ENCODE measurements around the gene ZNRF4. TPM values are rescaled to one million over a fixed set of nuclear protein-coding genes. Genes with fewer than 3 reads are reported as not detected.
A peak's percentile ranks its signal among the peaks of the same experiment; 100 is the strongest.
"Not testable (repeated sequence)": the region's sequence is repeated elsewhere in the genome, so short reads cannot be mapped to it uniquely, and the experiment has no call there.

The ZNRF4 gene
- total RNA-seq, 2 donors from 2014 or later, result not detected

DNA sequence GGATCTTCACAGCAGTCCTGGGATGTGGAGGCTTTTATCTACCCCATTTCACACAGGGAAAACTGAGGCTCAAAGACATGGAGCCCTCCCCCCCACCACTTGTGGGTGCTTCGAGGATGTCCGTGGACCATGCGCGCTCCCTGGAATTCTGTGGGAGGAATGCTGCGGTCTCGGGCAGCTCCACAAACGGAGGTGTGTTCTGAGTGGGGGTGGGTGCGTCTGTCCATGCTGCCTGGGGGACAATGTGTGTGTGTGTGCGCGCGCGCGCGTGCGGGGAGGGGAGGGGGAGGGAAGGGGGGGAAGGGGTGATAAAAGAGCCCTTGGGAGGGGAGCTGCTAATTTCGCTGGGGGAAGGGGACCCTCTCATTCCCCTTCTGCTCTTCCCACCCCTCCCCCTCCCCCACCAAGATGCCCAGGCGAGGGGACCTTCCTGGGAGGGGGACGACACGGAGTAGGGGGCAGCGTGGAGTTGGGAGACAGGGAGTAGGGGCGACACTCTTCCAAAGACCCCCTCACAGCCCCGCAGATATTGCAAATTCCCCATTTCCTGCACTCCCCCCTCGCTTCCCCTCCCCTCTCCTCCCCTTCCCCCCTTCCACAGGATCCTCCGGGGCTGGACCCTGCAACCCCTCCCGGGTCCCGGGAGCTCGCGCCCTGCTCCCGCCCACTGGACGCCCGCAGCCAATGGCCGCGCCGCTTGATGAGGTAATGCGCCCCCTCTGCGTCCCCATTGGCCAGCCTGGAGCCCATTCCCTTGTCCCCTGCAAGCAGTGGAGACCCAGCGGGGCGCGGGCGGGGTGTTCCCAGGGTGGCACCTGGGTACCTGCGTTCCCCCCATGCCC, 18.9 kb upstream of the ZNRF4 start:
- peak overlapping the region; percentile 60 for H3K27ac ChIP-seq (ENCODE audit: low read depth, low read length)
- peak overlapping the region; percentile 76 for H3K9ac ChIP-seq (ENCODE audit: extremely low read depth, low read length, poor library complexity, severe bottlenecking)
- H3K27me3 ChIP-seq (ENCODE audit: control insufficient read depth, insufficient read depth, low read length, poor library complexity, severe bottlenecking), result no peaks in the 10 kb centered on the region

DNA sequence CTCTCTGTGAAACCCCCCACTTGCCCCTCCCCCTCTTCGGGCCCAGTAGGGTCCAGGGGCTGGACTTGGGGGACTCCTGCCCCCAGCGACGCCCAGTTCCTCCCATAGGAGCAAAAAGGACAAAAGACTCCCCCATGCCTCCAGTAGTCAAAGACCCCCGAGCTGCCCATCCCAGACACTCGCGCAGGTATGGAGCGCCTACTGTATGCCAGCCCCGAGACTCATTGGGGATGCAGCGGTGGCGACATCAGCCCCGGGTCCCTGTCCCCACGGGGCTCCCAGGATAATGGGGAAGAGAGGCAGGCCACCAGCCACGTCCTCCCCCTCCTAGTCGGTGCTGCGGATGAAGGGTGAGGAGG, 18.3 kb upstream of the ZNRF4 start:
- peak overlapping the region; percentile 76 for H3K9ac ChIP-seq (ENCODE audit: extremely low read depth, low read length, poor library complexity, severe bottlenecking)
- 13 to 36% methylated on average over 6 to 12 of the region's 15 CpGs for WGBS, 2 experiments (ENCODE audit: insufficient coverage in 1 of 2, insufficient read length in 1 of 2)
- H3K9me3 Mint-ChIP-seq, result peaks cover 7% of the 10 kb centered on the region
- peak overlapping the region; percentile 82 for H3K4me3 ChIP-seq (ENCODE audit: low read length)
- no peaks in the 10 kb centered on the region for H3K36me3 Mint-ChIP-seq (ENCODE audit: low read depth)
- no peaks in the 10 kb centered on the region for H3K4me1 ChIP-seq (ENCODE audit: control insufficient read depth, insufficient read depth, low read length)
- TF ChIP-seq, protein P1, sequence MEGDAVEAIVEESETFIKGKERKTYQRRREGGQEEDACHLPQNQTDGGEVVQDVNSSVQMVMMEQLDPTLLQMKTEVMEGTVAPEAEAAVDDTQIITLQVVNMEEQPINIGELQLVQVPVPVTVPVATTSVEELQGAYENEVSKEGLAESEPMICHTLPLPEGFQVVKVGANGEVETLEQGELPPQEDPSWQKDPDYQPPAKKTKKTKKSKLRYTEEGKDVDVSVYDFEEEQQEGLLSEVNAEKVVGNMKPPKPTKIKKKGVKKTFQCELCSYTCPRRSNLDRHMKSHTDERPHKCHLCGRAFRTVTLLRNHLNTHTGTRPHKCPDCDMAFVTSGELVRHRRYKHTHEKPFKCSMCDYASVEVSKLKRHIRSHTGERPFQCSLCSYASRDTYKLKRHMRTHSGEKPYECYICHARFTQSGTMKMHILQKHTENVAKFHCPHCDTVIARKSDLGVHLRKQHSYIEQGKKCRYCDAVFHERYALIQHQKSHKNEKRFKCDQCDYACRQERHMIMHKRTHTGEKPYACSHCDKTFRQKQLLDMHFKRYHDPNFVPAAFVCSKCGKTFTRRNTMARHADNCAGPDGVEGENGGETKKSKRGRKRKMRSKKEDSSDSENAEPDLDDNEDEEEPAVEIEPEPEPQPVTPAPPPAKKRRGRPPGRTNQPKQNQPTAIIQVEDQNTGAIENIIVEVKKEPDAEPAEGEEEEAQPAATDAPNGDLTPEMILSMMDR (conservative IDR thresholded peaks at IDR 0.05), result no peak
- H3K27ac Mint-ChIP-seq, result peak overlapping the region; percentile 88
- H3K4me3 Mint-ChIP-seq, result peak overlapping the region; percentile 67
- no peaks in the 10 kb centered on the region for H3K36me3 ChIP-seq (ENCODE audit: control insufficient read depth, insufficient read depth, low read length)
- peaks cover 5% of the 10 kb centered on the region for H3K4me1 Mint-ChIP-seq
- no peaks in the 10 kb centered on the region for H3K9me3 ChIP-seq (ENCODE audit: control insufficient read depth, low read length)
- no peak for DNase-seq
- H3K27me3 ChIP-seq (ENCODE audit: control insufficient read depth, insufficient read depth, low read length, poor library complexity, severe bottlenecking), result no peaks in the 10 kb centered on the region
- H3K27ac ChIP-seq (ENCODE audit: low read depth, low read length), result peak overlapping the region; percentile 60
- peaks cover 74% of the 10 kb centered on the region for H3K27me3 Mint-ChIP-seq (ENCODE audit: insufficient read depth)

More for the DNA sequence above, 18.9 kb upstream of the ZNRF4 start:
- Histone ChIP-seq H3K36me3 (ENCODE audit: control insufficient read depth, insufficient read depth, low read length) (no peaks in the 10 kb centered on the region), H3K9me3 (ENCODE audit: control insufficient read depth, low read length) (no peaks in the 10 kb centered on the region), H3K4me1 (ENCODE audit: control insufficient read depth, insufficient read depth, low read length) (no peaks in the 10 kb centered on the region), H3K4me3 (ENCODE audit: low read length) (peak overlapping the region; percentile 82)
- Mint-ChIP-seq H3K4me3 (peak overlapping the region; percentile 67), H3K4me1 (peaks cover 5% of the 10 kb centered on the region), H3K27me3 (ENCODE audit: insufficient read depth) (peaks cover 70% of the 10 kb centered on the region), H3K36me3 (ENCODE audit: low read depth) (no peaks in the 10 kb centered on the region), H3K9me3 (peaks cover 7% of the 10 kb centered on the region), H3K27ac (peak overlapping the region; percentile 88)
- peak; percentile 97 for DNase-seq
- TF ChIP-seq, protein P1 (conservative IDR thresholded peaks at IDR 0.05), result no peak
- WGBS, 2 experiments (ENCODE audit: insufficient coverage in 1 of 2, insufficient read length in 1 of 2), result 4% methylated on average over 22 of the region's 41 CpGs; no CpG with 5 or more reads in 1 of the 2 experiments

DNA sequence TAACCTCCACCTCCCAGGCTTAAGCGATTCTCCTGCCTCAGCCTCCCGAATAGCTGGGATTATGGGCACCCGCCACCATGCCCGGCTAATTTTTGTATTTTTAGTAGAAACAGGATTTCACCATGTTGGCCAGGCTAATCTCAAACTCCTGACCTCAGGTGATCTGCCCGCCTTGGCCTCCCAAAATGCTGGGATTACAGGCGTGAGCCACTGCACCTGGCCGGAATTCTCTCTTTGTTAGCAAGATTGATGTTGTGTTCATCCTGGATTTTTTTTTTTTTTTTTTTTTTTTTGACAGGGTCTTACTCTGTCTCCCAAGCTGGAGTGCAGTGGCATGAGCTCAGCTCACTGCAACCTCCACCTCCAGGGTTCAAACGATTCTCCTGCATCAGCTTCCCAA, 16.5 kb upstream of the ZNRF4 start:
- peaks cover 71% of the 10 kb centered on the region for H3K27me3 Mint-ChIP-seq (ENCODE audit: insufficient read depth)
- not testable (repeated sequence) for H3K27ac Mint-ChIP-seq; H3K36me3 Mint-ChIP-seq (ENCODE audit: low read depth); H3K27ac ChIP-seq (ENCODE audit: low read depth, low read length); H3K9ac ChIP-seq (ENCODE audit: extremely low read depth, low read length, poor library complexity, severe bottlenecking); H3K36me3 ChIP-seq (ENCODE audit: control insufficient read depth, insufficient read depth, low read length); H3K9me3 Mint-ChIP-seq; H3K4me1 ChIP-seq (ENCODE audit: control insufficient read depth, insufficient read depth, low read length); DNase-seq; H3K4me3 ChIP-seq (ENCODE audit: low read length); H3K27me3 ChIP-seq (ENCODE audit: control insufficient read depth, insufficient read depth, low read length, poor library complexity, severe bottlenecking); H3K4me1 Mint-ChIP-seq; H3K9me3 ChIP-seq (ENCODE audit: control insufficient read depth, low read length); H3K4me3 Mint-ChIP-seq
- WGBS, 2 experiments (ENCODE audit: insufficient coverage in 1 of 2, insufficient read length in 1 of 2), result 90 to 91% methylated on average over 5 to 8 of the region's 8 CpGs
